Neutrophil (primary cell): ENCODE results near the gene GALE.
"Not testable (repeated sequence)": the region's sequence is repeated elsewhere in the genome, so short reads cannot be mapped to it uniquely, and the experiment has no call there.

Experiments used
- H3K27ac ChIP-seq: fragments of 200-600 bp; sonication (generic); 2 replicates; pipeline ENCODE4 v1.5.1; 2016; ENCODE audit warnings: mild to moderate bottlenecking, moderate library complexity
- H3K27me3 ChIP-seq: fragments of 200-600 bp; sonication (generic); 2 replicates; pipeline ENCODE4 v1.6.0; 2016; ENCODE audit warnings: mild to moderate bottlenecking
- H3K36me3 ChIP-seq: fragments of 200-600 bp; sonication (generic); 2 replicates; pipeline ENCODE4 v1.5.1; 2017
- H3K4me1 ChIP-seq, 2 experiments: fragments of 200-600 bp in 1 of 2; sonication (generic) in 1 of 2; 1 replicate in 1 of 2; 2 replicates in 1 of 2; pipeline versions ENCODE4 v1.5.1 to v1.6.1; 2013 to 2016; ENCODE audit warnings: low read depth in 1 of 2, low read length in 1 of 2, mild to moderate bottlenecking in 1 of 2, moderate library complexity in 1 of 2; ENCODE audit not compliant: control insufficient read depth in 1 of 2, insufficient read depth in 1 of 2
- H3K4me3 ChIP-seq, 2 experiments: fragments of 200-600 bp in 1 of 2; sonication (generic) in 1 of 2; 1 replicate in 1 of 2; 2 replicates in 1 of 2; pipeline ENCODE4 v1.5.1; 2013 to 2016; ENCODE audit warnings: low read depth in 1 of 2, low read length in 1 of 2, mild to moderate bottlenecking in 1 of 2, moderate library complexity in 1 of 2
- H3K9me3 ChIP-seq: fragments of 200-600 bp; sonication (generic); 2 replicates; pipeline ENCODE4 v1.5.1; 2016
- CTCF ChIP-seq: fragments of 200-600 bp; sonication (generic); IDR thresholded peaks from 2 replicates; pipeline ENCODE4 v1.5.1; 2016; ENCODE audit warnings: antibody characterized with exemption

GALE gene

GRCh38 chr1:23838401-23838866 is 37.9 kb upstream of the GALE start:
- Histone ChIP-seq H3K4me1 (peaks cover 12 to 18% of the 10 kb centered on the region in 2 experiments), H3K36me3 (no peaks in the 10 kb centered on the region), H3K27ac (peak overlapping the region; percentile 55), H3K27me3 (peaks cover 3% of the 10 kb centered on the region), H3K4me3 (peak overlapping the region; percentile 52), H3K9me3 (no peaks in the 10 kb centered on the region)
- no peak for TF ChIP-seq CTCF

DNA sequence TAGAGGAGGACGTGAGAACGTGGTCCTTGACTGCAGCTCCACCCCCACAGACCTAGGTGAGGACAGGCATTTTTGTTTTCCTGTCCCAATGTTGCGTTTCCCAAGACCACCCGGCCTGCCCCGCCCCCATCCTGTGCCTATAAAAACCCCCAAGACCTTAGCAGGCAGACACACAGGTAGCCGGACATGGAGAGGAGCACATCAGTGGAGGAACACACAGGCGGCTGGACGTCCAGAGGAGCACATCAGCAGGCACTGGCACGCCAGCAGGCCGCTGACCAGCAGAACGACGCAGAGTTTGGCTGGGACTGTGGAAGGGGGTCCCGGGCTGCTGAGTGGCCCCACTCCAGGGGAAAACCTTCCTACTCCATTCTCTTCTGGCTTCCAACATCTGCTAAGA is 37.4 kb upstream of the GALE start:
- Histone ChIP-seq H3K27me3 (peaks cover 3% of the 10 kb centered on the region), H3K4me1 (peaks cover 12 to 18% of the 10 kb centered on the region in 2 experiments), H3K36me3 (no peaks in the 10 kb centered on the region), H3K9me3 (no peaks in the 10 kb centered on the region), H3K4me3 (peak overlapping the region; percentile 52), H3K27ac (no peak overlapping the region)
- TF ChIP-seq CTCF = no peak

GRCh38 chr1:23836037-23836436 is 35.5 kb upstream of the GALE start:
- no peaks in the 10 kb centered on the region for H3K36me3 ChIP-seq
- H3K27me3 ChIP-seq = peaks cover 3% of the 10 kb centered on the region
- H3K27ac ChIP-seq = peak overlapping the region; percentile 29
- H3K4me1 ChIP-seq = peaks cover 12 to 18% of the 10 kb centered on the region in 2 experiments
- H3K9me3 ChIP-seq = no peaks in the 10 kb centered on the region
- TF ChIP-seq CTCF = no peak
- no peak overlapping the region for H3K4me3 ChIP-seq

DNA sequence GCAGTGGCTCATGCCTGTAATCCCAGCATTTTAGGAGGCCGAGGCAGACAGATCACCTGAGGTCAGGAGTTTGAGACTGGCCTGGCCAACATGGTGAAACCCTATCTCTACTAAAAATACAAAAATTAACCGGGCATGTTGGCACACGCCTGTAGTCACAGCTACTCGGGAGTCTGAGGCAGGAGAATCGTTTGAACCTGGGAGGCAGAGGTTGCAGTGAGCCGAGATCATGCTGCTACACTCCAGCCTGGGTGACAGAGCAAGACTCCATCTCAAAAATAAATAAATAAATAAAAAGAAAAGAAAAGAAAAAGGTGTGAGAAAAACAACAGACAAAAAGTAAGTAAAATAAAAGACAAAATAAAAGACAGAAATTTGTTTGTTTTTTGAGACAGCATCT is 33.6 kb upstream of the GALE start:
- H3K4me1 ChIP-seq = peaks cover 12 to 18% of the 10 kb centered on the region in 2 experiments
- not testable (repeated sequence) for H3K27me3 ChIP-seq, H3K4me3 ChIP-seq, H3K27ac ChIP-seq, H3K36me3 ChIP-seq, H3K9me3 ChIP-seq

- TF ChIP-seq CTCF = no peak
- no peaks in the 10 kb centered on the region for H3K36me3 ChIP-seq
- no peaks in the 10 kb centered on the region for H3K9me3 ChIP-seq
- H3K27me3 ChIP-seq = no peaks in the 10 kb centered on the region
- H3K4me1 ChIP-seq = peaks cover 10 to 18% of the 10 kb centered on the region in 2 experiments
- no peak overlapping the region for H3K27ac ChIP-seq
- no peak overlapping the region for H3K4me3 ChIP-seq
Measured at GRCh38 chr1:23827717-23828116, 27.2 kb upstream of the GALE start.

- not testable (repeated sequence) for H3K9me3 ChIP-seq, H3K36me3 ChIP-seq, H3K4me3 ChIP-seq, H3K27ac ChIP-seq, H3K27me3 ChIP-seq
- H3K4me1 ChIP-seq = peaks cover 10 to 18% of the 10 kb centered on the region in 2 experiments
Measured at GRCh38 chr1:23826590-23826989, 26.0 kb upstream of the GALE start.
